Smooth muscle cell (in vitro differentiated cells): Measurements from ENCODE around the gene IGSF23. TPM values are rescaled to one million over a fixed set of nuclear protein-coding genes. Genes with fewer than 3 reads are reported as not detected.

Source experiments
- DNase-seq: peaks from one replicate; lab custom pipeline; 2025; ENCODE audit not compliant: unreplicated experiment; lab: John Stamatoyannopoulos, UW
- H2AFZ ChIP-seq: fragments of 200-600 bp; sonication (generic); 2 replicates; pipeline ENCODE4 v1.6.0; 2016; ENCODE audit warnings: antibody characterized with exemption, low read depth, mild to moderate bottlenecking
- H3F3A ChIP-seq: fragments of 200-600 bp; sonication (generic); 2 replicates; pipeline ENCODE4 v1.6.0; 2017; ENCODE audit warnings: antibody characterized with exemption, low read depth
- H3K27ac ChIP-seq: fragments of 200-600 bp; sonication (generic); 2 replicates; pipeline ENCODE4 v1.5.1; 2016; ENCODE audit warnings: low read depth, mild to moderate bottlenecking
- H3K27me3 ChIP-seq: fragments of 200-600 bp; sonication (generic); 2 replicates; pipeline ENCODE4 v1.6.1; 2016; ENCODE audit warnings: low read depth, mild to moderate bottlenecking
- H3K36me3 ChIP-seq: fragments of 200-600 bp; sonication (generic); 2 replicates; pipeline ENCODE4 v1.5.1; 2016; ENCODE audit warnings: low read depth
- H3K4me1 ChIP-seq: fragments of 200-600 bp; sonication (generic); 2 replicates; pipeline ENCODE4 v1.5.1; 2016; ENCODE audit warnings: low read depth
- H3K4me2 ChIP-seq: fragments of 200-600 bp; sonication (generic); 2 replicates; pipeline ENCODE4 v1.6.0; 2016; ENCODE audit warnings: mild to moderate bottlenecking
- H3K4me3 ChIP-seq: fragments of 200-600 bp; sonication (generic); 2 replicates; pipeline ENCODE4 v1.5.1; 2016; ENCODE audit warnings: mild to moderate bottlenecking
- H3K79me2 ChIP-seq: fragments of 200-600 bp; sonication (generic); 2 replicates; pipeline ENCODE4 v1.6.0; 2016; ENCODE audit warnings: low read depth, mild to moderate bottlenecking
- H3K9ac ChIP-seq: fragments of 200-600 bp; sonication (generic); 2 replicates; pipeline ENCODE4 v1.6.0; 2016; ENCODE audit warnings: low read depth
- H3K9me3 ChIP-seq: fragments of 200-600 bp; sonication (generic); replicated peaks from 2 replicates; pipeline ENCODE4 v1.5.1; 2016; ENCODE audit warnings: low read depth
- H4K20me1 ChIP-seq: fragments of 200-600 bp; sonication (generic); 2 replicates; pipeline ENCODE4 v1.6.0; 2016; ENCODE audit warnings: low read depth
- CTCF ChIP-seq: fragments of 200-600 bp; sonication (generic); IDR thresholded peaks from 2 replicates; pipeline ENCODE4 v1.5.1; 2017; ENCODE audit warnings: borderline replicate concordance, mild to moderate bottlenecking, antibody characterized with exemption; ENCODE audit not compliant: insufficient read depth, poor library complexity, severe bottlenecking
- whole genome bisulfite sequencing: methylation state at CpG from one replicate; pipeline ENCODE4 v1.1.7; 2016; ENCODE audit warnings: low lambda C conversion rate; 5-methylcytosine and 5-hydroxymethylcytosine counted together
- polyA plus RNA-seq: library from polyadenylated mRNA; unstranded; fragments of >200 nt; fragmentation: Nextera tagmentation; extraction: Ambion mirVana; gene quantifications from 2 replicates; pipeline ENCODE4 v1.2.1, GENCODE V29; 2016
- total RNA-seq: library from RNA; depleted of rRNA; stranded (reverse); fragments of >200 nt; gene quantifications from 2 replicates; pipeline ENCODE4 v1.2.3, GENCODE V29; 2014

The IGSF23 gene
- total and polyA plus RNA-seq, 2 experiments from 2014 or later = not detected

GRCh38 chr19:44617110-44617880, 3.9 kb downstream of the IGSF23 start:
- TF ChIP-seq CTCF = no peak
- 84% methylated on average over 8 of the region's 8 CpGs for WGBS
- no peak for DNase-seq
- Histone ChIP-seq H3K4me2 (no peak overlapping the region), H2AFZ (no peak overlapping the region), H3K9me3 (no peaks in the 10 kb centered on the region), H3K9ac (no peak overlapping the region), H3F3A (no peaks in the 10 kb centered on the region), H3K27me3 (no peaks in the 10 kb centered on the region), H4K20me1 (no peaks in the 10 kb centered on the region), H3K4me3 (no peak overlapping the region), H3K4me1 (no peaks in the 10 kb centered on the region), H3K27ac (no peak overlapping the region), H3K79me2 (no peaks in the 10 kb centered on the region), H3K36me3 (no peaks in the 10 kb centered on the region)

- no peaks in the 10 kb centered on the region for H4K20me1 ChIP-seq
- no peak for DNase-seq
These were observed 5.4 kb downstream of the IGSF23 start for GRCh38 chr19:44618640-44619357.

DNA sequence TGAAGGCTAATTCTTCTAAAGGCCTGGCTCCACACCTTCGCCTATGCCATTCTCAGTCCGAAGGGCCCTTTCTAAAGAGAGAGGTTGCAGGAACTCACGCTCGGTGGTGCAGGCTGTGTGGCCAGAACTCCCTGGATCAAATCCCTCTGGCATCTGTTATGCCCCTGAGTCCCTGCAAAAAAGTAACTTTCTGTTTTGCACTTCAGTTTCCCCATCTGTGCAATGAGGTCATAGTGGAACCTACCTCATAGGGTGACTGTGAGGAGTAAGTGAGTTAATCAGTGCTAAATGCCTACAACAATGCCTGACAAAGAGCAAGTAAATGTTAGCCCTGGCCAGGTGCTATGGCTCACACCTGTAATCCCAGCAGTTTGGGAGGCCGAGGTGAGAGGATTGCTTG, 7.3 kb downstream of the IGSF23 start:
- no peaks in the 10 kb centered on the region for H3K4me1 ChIP-seq
- H3K36me3 ChIP-seq = no peaks in the 10 kb centered on the region
- no peaks in the 10 kb centered on the region for H3K27me3 ChIP-seq
- no peak overlapping the region for H3K9ac ChIP-seq
- H3F3A ChIP-seq = no peaks in the 10 kb centered on the region
- TF ChIP-seq CTCF = no peak
- H3K9me3 ChIP-seq = no peaks in the 10 kb centered on the region
- H3K4me3 ChIP-seq = no peak overlapping the region
- no peaks in the 10 kb centered on the region for H3K79me2 ChIP-seq
- no peaks in the 10 kb centered on the region for H4K20me1 ChIP-seq
- WGBS = 87% methylated on average over 5 of the region's 5 CpGs
- H2AFZ ChIP-seq = no peak overlapping the region
- no peak overlapping the region for H3K27ac ChIP-seq
- no peak for DNase-seq
- H3K4me2 ChIP-seq = no peak overlapping the region

More at GRCh38 chr19:44618640-44619357, 5.4 kb downstream of the IGSF23 start:
- Histone ChIP-seq H3K36me3 (no peaks in the 10 kb centered on the region), H3K27ac (no peak overlapping the region), H3K4me2 (no peak overlapping the region), H3K79me2 (no peaks in the 10 kb centered on the region), H3F3A (no peaks in the 10 kb centered on the region), H3K9ac (no peak overlapping the region), H3K9me3 (no peaks in the 10 kb centered on the region), H2AFZ (no peak overlapping the region), H3K4me3 (no peak overlapping the region), H3K27me3 (no peaks in the 10 kb centered on the region), H3K4me1 (no peaks in the 10 kb centered on the region)
- no peak for TF ChIP-seq CTCF
- 84% methylated on average over 7 of the region's 7 CpGs for WGBS
